GM18858 (cell line): ENCODE data around the gene IFI27L1.

Experiments
- ATAC-seq: cut with Tn5 transposase; IDR thresholded peaks from one replicate; pipeline ENCODE4 v1.9.1; 2021; ENCODE audit not compliant: unreplicated experiment

The IFI27L1 gene

GRCh38 chr14:94077823-94078222 is 3.3 kb upstream of the IFI27L1 start:
- no peak for ATAC-seq

- no peak for ATAC-seq
Measured at GRCh38 chr14:94079891-94080620, 1.1 kb upstream of the IFI27L1 start.

DNA sequence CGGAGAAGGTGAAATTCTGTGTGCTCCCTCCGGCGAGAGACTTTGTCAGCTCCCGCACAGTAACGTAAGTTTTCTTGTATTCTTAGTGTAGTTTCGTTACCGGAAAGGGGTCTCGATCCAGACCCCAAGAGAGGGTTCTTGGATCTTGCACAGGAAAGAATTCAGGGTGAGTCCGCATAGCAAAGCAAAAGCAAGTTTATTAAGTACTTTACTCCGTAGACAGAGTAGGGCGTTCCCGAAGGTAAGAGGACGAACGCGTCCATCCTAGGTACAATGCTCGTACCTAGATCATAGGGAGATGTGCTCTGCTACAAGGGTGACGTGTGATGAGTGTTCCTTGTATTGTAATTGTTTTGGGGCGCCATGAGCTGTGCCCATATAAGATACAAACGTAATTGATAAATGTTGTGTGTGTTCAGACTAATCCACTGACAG is 293 bp downstream of the IFI27L1 start:
- peak; percentile 17 for ATAC-seq

DNA sequence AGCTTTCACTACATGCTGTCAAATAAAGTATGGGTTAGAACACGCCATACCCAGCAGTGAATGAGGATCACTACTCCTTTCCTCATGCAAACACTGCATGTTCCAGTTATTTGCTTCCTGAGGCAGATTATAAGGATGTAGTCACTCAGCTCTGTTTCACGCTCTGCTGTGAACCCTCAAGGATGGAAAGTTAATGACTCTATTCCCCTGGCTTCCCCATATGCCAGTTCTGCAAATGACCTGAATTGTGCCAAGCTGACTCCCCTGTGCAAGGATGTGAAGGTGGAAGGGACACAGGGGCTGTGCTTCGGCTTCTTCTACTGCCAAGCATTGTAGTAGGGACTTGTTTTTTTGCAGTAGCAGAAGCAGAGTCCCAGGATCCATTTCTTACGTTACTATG is 6.8 kb downstream of the IFI27L1 start:
- ATAC-seq: no peak

GRCh38 chr14:94088516-94088915 is 7.4 kb downstream of the IFI27L1 start:
- ATAC-seq: no peak

- ATAC-seq: no peak
Measured at GRCh38 chr14:94089479-94089878, 8.4 kb downstream of the IFI27L1 start.

DNA sequence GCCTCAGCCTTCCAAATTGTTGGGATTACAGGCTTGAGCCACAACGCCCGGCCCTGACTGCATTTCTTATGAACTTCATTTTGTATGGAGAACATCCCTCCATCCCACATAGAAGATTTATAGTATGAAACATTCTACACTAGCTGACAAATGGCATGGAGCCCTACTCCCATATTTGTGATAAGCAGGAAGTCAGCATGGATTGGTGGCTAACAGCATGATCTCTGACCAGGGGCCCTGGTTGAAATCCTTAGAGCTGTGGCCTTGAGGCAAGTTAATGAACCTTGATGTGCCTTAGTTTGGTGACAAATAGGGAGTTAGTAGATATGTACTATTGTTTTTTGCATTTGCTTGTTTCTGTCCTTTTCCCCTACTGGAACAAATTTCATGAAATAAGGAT is 12.3 kb downstream of the IFI27L1 start:
- ATAC-seq: no peak

GRCh38 chr14:94097091-94097490 is 16.0 kb downstream of the IFI27L1 start:
- ATAC-seq: no peak

DNA sequence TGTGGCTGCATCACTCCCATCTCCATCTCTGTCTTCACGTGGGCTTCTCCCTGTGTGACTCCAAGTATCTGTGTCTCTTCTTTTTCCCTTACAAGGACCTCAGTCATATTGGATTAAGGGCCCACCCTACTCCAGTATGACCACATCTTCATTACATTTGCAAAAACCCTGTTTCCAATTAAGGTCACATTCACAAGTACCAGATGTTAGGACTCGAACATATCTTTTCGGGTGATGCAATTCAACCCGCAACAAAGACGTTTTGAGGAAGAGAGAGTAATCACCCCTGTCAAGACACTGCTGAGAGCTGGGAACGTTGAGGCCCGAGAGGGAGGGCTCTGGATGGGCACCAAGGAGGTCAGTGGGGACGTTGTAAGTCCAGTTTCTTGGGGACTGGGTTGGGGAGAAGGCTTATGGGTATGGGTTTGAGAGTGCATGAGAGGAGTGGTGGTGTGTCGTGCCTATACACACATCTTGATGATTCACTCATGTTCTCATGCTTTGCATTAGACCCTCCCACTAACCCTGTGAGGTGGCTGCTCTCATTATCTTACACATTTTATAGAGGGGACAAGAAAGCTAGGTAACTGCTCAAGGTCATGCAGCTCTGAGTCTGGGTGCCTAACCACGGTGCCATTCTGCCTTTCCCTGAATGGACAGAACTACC is 17.3 kb downstream of the IFI27L1 start:
- ATAC-seq: no peak

DNA sequence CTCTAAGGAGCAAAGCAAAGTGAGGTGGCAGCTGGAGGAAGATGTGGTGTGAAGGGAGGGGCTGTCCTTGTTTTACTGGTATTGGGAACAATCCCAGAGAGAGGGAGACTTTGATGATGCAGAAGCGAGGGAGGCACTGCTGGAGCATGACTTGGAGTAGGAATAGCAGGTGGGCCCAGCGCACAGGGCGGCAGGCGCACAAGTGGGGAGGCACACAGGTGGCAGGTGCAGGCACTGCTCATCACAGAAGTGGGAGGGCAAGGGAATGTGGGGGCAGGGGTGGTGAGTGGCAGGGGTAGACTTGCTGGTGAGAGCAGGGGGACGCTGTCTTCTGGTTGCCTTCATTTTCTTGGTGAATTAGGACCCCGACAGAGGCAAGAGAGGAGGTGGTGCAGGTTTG is 17.9 kb downstream of the IFI27L1 start:
- ATAC-seq: no peak

DNA sequence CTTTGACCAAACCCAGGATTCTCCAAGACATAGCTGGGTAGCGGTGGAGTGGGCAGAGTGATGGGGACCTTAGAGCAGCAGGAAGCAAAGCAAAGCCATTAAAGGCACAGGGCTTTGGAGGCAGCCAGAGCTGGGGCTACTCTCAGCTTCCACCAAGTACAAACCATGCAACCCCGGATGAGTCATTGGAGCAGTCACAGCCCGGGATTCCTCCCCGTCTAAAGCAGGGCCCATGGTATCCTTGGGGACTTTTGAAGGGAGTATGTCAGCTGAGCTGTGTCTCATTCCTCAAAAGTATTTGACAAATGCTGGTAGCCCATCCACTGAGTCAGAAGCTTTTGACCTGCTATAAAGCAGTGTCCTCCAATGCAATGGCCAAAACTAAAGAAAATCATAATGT is 19.7 kb downstream of the IFI27L1 start:
- no peak for ATAC-seq

GRCh38 chr14:94101748-94102147 is 20.6 kb downstream of the IFI27L1 start:
- ATAC-seq: no peak

DNA sequence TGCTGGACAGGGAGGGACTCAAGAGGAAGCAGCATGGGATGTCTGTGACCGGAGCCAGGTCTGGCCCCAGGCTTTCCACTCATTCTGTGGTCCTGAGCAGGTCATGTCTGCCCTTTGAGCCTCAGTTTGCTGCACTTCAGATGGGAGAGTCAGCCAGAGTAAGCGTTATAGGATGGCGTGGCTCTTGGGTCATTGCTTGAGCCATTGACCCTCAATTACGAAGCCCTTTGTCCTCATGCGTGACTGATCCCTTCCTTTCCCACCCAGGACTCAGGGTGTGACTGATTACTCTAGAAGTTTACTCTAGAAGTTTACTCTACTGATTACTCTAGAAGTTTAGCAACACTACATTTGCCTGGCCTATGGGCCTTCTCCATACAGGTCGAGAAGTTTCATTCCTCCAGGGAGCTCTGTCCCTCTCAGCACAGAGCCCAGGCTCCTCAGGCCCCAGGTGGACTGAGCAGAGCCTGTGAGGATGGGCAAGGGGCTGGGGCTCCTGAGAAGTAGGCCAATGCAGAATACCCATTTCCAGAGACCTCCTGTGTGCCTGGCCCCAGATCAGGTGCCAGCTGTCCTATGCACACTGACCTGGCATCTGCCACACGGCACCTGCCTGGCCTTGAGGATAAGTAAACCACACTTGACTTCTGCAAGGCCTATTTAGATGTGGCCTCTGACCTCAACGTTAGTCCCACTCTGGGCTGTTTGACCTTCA is 21.8 kb downstream of the IFI27L1 start:
- no peak for ATAC-seq

GRCh38 chr14:94103554-94104150 is 22.5 kb downstream of the IFI27L1 start:
- ATAC-seq: no peak

DNA sequence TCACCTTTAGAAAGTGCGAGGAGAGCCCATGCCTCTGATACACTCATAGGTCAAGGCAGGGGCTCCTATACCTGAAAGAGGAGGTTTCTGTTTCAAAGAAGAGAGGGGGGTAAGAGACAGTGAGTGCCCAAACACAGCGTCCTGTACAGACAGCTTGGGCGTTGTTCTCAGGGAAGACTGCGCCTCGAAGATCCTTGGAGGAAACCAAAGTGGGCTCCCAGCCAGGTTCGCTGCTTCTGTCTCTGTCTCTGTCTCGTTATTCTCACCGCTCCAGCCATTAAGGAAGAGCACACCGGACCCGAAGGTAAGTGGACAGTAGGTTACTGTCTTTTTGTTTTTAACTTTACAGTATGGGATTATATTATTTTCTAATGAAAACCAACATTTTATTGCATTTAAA is 23.6 kb downstream of the IFI27L1 start:
- ATAC-seq: no peak

DNA sequence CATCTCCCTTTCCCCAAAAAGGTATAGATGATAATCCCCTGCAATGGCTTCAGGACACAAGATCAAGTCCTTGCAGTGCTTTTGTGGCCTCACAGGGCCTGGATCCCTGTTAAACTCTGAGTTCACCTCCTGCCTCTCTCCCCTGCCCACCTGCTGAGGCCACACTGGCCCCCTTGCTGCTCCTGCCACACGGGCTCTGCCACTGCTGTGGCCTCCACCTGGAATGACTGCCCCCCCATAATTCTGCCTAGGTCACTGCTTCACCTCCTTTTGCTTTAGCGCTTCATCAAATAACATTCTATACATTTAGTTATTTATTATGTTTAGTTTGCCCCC is 28.8 kb downstream of the IFI27L1 start:
- ATAC-seq: no peak

DNA sequence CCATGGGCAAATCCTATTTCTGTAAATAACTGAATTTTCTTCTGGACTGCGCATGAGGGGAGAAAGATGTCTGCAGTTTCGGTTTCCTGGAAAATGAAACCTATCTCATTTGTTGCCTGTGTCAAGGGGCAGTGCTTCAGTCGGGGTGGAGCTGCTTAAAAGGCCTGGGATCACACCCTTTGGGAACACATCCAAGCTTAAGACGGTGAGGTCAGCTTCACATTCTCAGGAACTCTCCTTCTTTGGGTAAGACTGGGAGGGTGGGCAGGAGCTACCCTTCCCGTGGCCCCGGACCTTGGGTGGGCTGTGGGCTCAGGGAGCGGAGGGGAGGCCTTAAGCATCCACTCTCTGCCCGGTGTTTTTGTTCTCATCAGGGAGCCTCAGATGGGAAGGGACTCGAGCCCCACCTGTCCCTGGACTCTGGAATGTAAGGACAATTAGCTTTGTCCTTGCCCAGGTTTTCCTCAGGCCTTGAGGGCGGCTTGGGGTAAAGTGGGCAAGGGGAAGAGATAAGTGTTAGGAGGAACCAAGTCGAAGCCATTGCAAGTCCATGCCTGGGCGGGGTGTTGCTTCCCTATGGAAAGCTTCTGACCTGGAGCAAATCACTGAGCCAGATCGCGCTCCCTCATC is 29.6 kb downstream of the IFI27L1 start, which contains the start of gene IFI27:
Gene IFI27, plus strand, starts transcription at position 185 of the 630 bp plus-strand sequence.
- no peak for ATAC-seq

GRCh38 chr14:94111276-94112095 is 30.4 kb downstream of the IFI27L1 start:
- ATAC-seq: no peak

DNA sequence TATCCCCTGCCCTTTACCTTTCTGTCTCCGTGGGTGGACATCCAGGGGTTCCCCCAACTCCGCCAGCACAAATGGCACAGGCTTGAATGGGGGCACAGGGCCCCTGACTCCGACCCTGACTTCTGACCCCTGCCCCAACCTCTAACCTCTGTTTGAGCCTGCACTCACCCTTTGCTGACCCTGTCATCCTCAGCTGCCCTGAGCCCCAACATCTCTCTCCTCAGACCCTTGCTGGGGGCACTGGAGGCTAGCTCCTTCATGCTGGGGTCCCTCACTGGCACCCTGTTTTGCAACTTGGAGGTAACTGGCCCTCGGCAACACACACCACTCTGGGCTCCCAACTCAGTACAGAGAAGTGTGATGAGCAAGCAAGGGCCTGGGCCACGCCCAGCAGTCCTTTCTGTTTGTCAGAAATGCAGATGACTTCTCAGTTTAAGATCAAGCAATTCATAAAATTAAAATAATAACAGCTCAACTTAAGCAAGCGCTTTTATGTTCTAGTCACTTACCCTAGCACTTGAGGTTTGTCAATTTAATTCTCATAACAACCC is 31.5 kb downstream of the IFI27L1 start:
- ATAC-seq: no peak

GRCh38 chr14:94113073-94113472 is 32.0 kb downstream of the IFI27L1 start:
- no peak for ATAC-seq
